ENCODE measurements around the gene GMPPA. TPM values are rescaled to one million over a fixed set of nuclear protein-coding genes. Genes with fewer than 3 reads are reported as not detected.

The GMPPA gene
- total RNA-seq, 4 donors from 2014 or later: 11.3 to 26.4 (median 14.2) TPM

GRCh38 chr2:219533930-219534661 lies 35.4 kb downstream of the GMPPA start:
- peaks cover 0 to 26% (median 7%) of the 10 kb centered on the region in 3 donors for H3K4me1 ChIP-seq
- H3K4me3 ChIP-seq: no peak overlapping the region
- WGBS, 2 donors (ENCODE audit: low coverage in 1 of 2): 69 to 79% methylated on average over 3 to 5 of the region's 6 CpGs
- no peak for TF ChIP-seq POLR2A (IDR thresholded peaks at IDR 0.05)
- no peak for TF ChIP-seq CTCF (IDR thresholded peaks at IDR 0.05)
- no peak for TF ChIP-seq POLR2AphosphoS5 (IDR thresholded peaks at IDR 0.05)
- peaks cover 0 to 7% of the 10 kb centered on the region in 2 donors for H3K36me3 ChIP-seq
- no peaks in the 10 kb centered on the region for H3K9me3 ChIP-seq
- ATAC-seq: no peak
- H3K27ac ChIP-seq: no peak overlapping the region
- peaks cover 26% of the 10 kb centered on the region for H3K27me3 ChIP-seq

DNA sequence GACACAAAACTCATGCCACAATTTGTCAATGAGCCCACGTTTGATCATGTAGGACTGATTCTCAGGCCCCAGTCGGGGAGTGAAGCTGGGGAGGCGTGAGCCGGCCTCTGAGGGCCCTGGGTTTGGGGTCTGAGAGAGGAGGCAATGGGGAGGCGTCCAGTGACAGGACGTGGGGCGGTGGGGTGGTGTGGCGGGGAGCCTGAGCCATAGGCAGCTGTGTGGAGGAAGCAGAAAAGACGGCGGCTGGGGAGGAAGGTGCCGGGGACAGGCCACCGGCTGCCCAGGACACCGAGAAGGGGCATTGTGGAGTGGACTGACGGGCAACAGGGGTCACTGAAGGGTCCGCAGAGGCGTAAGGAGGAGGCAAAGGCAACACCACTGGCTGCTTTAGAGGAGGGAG lies 37.7 kb downstream of the GMPPA start:
- TF ChIP-seq EP300 (IDR thresholded peaks at IDR 0.05) (no peak), CTCF (IDR thresholded peaks at IDR 0.05) (no peak), POLR2A (IDR thresholded peaks at IDR 0.05) (no peak), POLR2AphosphoS5 (IDR thresholded peaks at IDR 0.05) (no peak)
- H3K9me3 ChIP-seq: no peaks in the 10 kb centered on the region
- no peak overlapping the region for H3K4me3 ChIP-seq
- WGBS, 2 donors (ENCODE audit: low coverage in 1 of 2): 40 to 84% methylated on average over 1 to 7 of the region's 16 CpGs
- no peak overlapping the region for H3K27ac ChIP-seq
- peaks cover 0 to 22% (median under 1%) of the 10 kb centered on the region in 3 donors for H3K4me1 ChIP-seq
- no peak for ATAC-seq
- peaks cover 0 to 29% of the 10 kb centered on the region in 2 donors for H3K36me3 ChIP-seq
- H3K27me3 ChIP-seq: peaks cover 9% of the 10 kb centered on the region

GRCh38 chr2:219536967-219537366 lies 38.3 kb downstream of the GMPPA start:
- peaks cover 0 to 27% (median 6%) of the 10 kb centered on the region in 3 donors for H3K4me1 ChIP-seq
- TF ChIP-seq POLR2AphosphoS5 (IDR thresholded peaks at IDR 0.05) (no peak), POLR2A (IDR thresholded peaks at IDR 0.05) (no peak), EP300 (IDR thresholded peaks at IDR 0.05) (no peak), CTCF (IDR thresholded peaks at IDR 0.05) (no peak)
- peaks cover 3% of the 10 kb centered on the region for H3K27me3 ChIP-seq
- no CpG with 5 or more reads among the region's 9 CpGs for WGBS, 2 donors (ENCODE audit: low coverage in 1 of 2)
- H3K36me3 ChIP-seq: peaks cover 0 to 29% of the 10 kb centered on the region in 2 donors
- H3K27ac ChIP-seq: no peak overlapping the region
- no peaks in the 10 kb centered on the region for H3K9me3 ChIP-seq
- no peak for ATAC-seq
- no peak overlapping the region for H3K4me3 ChIP-seq

DNA sequence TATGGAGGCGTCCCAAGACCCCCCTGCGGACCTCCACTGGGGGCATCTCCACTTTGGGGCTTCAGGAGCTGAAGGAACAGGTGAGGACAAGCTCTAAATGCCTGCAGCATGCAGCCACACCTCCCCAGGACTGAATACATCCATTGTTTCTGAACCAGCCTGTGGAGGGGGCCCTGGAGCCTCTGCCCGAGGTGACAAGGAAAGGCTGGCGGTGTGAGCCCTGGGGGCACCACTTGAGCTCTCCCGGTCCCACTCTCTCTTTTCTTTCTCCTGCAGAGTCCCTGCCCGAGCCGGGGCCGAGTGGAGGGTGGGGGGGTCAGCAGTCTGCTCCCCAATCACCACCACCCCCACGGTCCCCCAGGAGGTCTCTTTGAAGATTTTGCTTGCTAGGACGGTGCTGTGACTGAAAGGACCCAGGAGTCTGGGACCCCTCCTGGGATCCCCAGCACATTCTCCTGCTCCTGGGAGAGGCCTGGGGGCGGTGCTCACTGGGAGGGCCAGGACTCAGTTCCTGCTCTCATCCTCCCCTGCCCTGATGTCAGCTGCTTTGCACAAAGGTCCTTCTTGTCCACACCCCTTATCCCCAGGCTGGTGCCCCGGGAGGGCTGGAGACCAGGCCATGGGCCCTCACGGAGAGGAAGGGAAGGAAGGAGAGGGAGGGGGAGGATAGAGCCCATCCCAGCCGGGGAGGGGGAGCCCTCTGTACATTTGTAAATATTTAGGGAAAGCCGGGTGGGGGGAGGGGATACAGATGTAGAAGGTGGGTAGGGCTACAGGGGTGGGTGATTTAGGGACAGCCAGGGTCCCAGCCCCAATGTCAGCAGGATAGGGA lies 39.2 kb downstream of the GMPPA start:
- ATAC-seq: no peak
- H3K27ac ChIP-seq: peak overlapping the region in 2 of 4 donors; percentile 16 to 32
- H3K9me3 ChIP-seq: no peaks in the 10 kb centered on the region
- H3K4me3 ChIP-seq: no peak overlapping the region
- H3K4me1 ChIP-seq: peaks cover 0 to 36% (median 6%) of the 10 kb centered on the region in 3 donors
- peaks cover 0 to 29% of the 10 kb centered on the region in 2 donors for H3K36me3 ChIP-seq
- H3K27me3 ChIP-seq: no peaks in the 10 kb centered on the region
- 12 to 60% methylated on average over 1 to 2 of the region's 15 CpGs for WGBS, 2 donors (ENCODE audit: low coverage in 1 of 2)
- TF ChIP-seq POLR2A (IDR thresholded peaks at IDR 0.05): no peak
- no peak for TF ChIP-seq EP300 (IDR thresholded peaks at IDR 0.05)
- TF ChIP-seq POLR2AphosphoS5 (IDR thresholded peaks at IDR 0.05): no peak
- no peak for TF ChIP-seq CTCF (IDR thresholded peaks at IDR 0.05)
